ENCODE results near the gene DDX28.

GRCh38 chr16:68064791-68065365 is 41.8 kb upstream of the DDX28 start:
- no peak for TF ChIP-seq EZH2 (IDR thresholded peaks at IDR 0.05; ENCODE audit: low read length, unreplicated experiment)
- TF ChIP-seq CTCF (conservative IDR thresholded peaks at IDR 0.05; ENCODE audit: low read depth, low read length), result peak; percentile 71
